HEK293T (cell line): Measurements from ENCODE around the gene ASGR1.

ENCODE experiments used
- CTCF ChIA-PET: fragments of 350-600 bp; formaldehyde crosslinking; extraction: SDS; loops from one replicate; lab custom pipeline; 2021; ENCODE audit warnings: antibody characterized with exemption, inconsistent platforms; lab: Yijun Ruan, JAX
- POLR2A ChIA-PET: fragments of 350-600 bp; formaldehyde crosslinking; extraction: SDS; loops from one replicate; lab custom pipeline; 2020; ENCODE audit warnings: antibody characterized with exemption, inconsistent platforms; lab: Yijun Ruan, JAX
- DNase-seq: peaks from one replicate; pipeline ENCODE4 v3.0.0; 2012; ENCODE audit warnings: mixed read lengths; ENCODE audit errors: extremely low spot score
- ARNT ChIP-seq: fragments of 450-650 bp; IDR thresholded peaks from 2 replicates; pipeline ENCODE4 v1.6.1; 2017; ENCODE audit warnings: mild to moderate bottlenecking
- BHLHE40 ChIP-seq: fragments of 450-650 bp; IDR thresholded peaks from 2 replicates; pipeline ENCODE4 v1.6.1; 2016; ENCODE audit warnings: mild to moderate bottlenecking, moderate library complexity, borderline replicate concordance
- CTBP1 ChIP-seq: fragments of 450-650 bp; IDR thresholded peaks from 2 replicates; pipeline ENCODE4 v1.6.1; 2016; ENCODE audit warnings: borderline replicate concordance
- ELF4 ChIP-seq: fragments of 450-650 bp; IDR thresholded peaks from 2 replicates; pipeline ENCODE4 v1.6.1; 2017; ENCODE audit warnings: antibody characterized with exemption
- FOXA1 ChIP-seq: fragments of 450-650 bp; IDR thresholded peaks from 2 replicates; pipeline ENCODE4 v1.6.1; 2016; ENCODE audit warnings: mild to moderate bottlenecking
- FOXK2 ChIP-seq: fragments of 450-650 bp; IDR thresholded peaks from 2 replicates; pipeline ENCODE4 v1.6.1; 2016; ENCODE audit warnings: mild to moderate bottlenecking
- FOXM1 ChIP-seq: fragments of 450-650 bp; IDR thresholded peaks from 2 replicates; pipeline ENCODE4 v1.6.1; 2017; ENCODE audit warnings: mild to moderate bottlenecking, borderline replicate concordance
- HDGF ChIP-seq: fragments of 450-650 bp; IDR thresholded peaks from 2 replicates; pipeline ENCODE4 v1.6.1; 2017; ENCODE audit warnings: antibody characterized with exemption, borderline replicate concordance
- L3MBTL2 ChIP-seq: fragments of 450-650 bp; conservative IDR thresholded peaks from 2 replicates; pipeline ENCODE4 v1.6.1; 2016; ENCODE audit warnings: mild to moderate bottlenecking
- LEF1 ChIP-seq: fragments of 450-650 bp; IDR thresholded peaks from 2 replicates; pipeline ENCODE4 v1.6.1; 2017; ENCODE audit warnings: mild to moderate bottlenecking, borderline replicate concordance
- NFRKB ChIP-seq: fragments of 450-650 bp; IDR thresholded peaks from 2 replicates; pipeline ENCODE4 v1.6.1; 2016; ENCODE audit warnings: mild to moderate bottlenecking, moderate library complexity
- PKNOX1 ChIP-seq: fragments of 450-650 bp; IDR thresholded peaks from 2 replicates; pipeline ENCODE4 v1.6.1; 2016
- SP1 ChIP-seq: fragments of 450-650 bp; IDR thresholded peaks from 2 replicates; pipeline ENCODE4 v1.6.1; 2017
- SUZ12 ChIP-seq: fragments of 450-650 bp; IDR thresholded peaks from 2 replicates; pipeline ENCODE4 v1.6.1; 2016; ENCODE audit warnings: mild to moderate bottlenecking
- TARDBP ChIP-seq: fragments of 450-650 bp; IDR thresholded peaks from 2 replicates; pipeline ENCODE4 v1.6.1; 2016
- ZNF384 ChIP-seq: fragments of 450-650 bp; IDR thresholded peaks from 2 replicates; pipeline ENCODE4 v1.6.1; 2016

ASGR1 gene

GRCh38 chr17:7207120-7208001, 28.2 kb upstream of the ASGR1 start:
- no peak for TF ChIP-seq NFRKB
- TF ChIP-seq CTBP1 = no peak
- no peak for TF ChIP-seq ZNF384
- TF ChIP-seq HDGF = no peak
- no peak for TF ChIP-seq FOXA1
- TF ChIP-seq L3MBTL2 = no peak
- no peak for TF ChIP-seq FOXK2
- TF ChIP-seq BHLHE40 = no peak
- no peak for TF ChIP-seq LEF1
- no peak for TF ChIP-seq FOXM1
- no peak for TF ChIP-seq TARDBP
- no peak for TF ChIP-seq PKNOX1
- no peak for TF ChIP-seq ELF4
- no peak for TF ChIP-seq SUZ12
- TF ChIP-seq ARNT = no peak
- CTCF ChIA-PET = no interaction called here
- POLR2A ChIA-PET = no interaction called here
- no peak for DNase-seq

DNA sequence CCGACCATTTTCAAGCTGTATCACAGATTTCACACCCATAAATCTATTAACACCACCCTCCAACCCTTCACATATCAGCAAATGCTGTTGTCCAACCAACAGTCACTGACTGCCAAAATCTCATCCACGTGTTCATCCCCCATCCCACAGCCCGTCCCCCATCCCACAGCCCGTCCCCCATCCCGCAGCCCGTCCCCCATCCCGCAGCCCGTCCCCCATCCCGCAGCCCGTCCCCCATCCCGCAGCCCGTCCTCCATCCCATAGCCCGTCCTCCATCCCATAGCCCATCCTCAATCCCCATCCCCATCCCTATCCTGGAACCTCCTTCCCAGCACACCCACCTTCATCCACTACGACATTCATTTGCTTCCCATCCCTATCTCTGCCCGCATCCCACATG, 26.4 kb upstream of the ASGR1 start:
- DNase-seq = no peak
- no peak for TF ChIP-seq SP1
- no peak for TF ChIP-seq FOXA1
- no peak for TF ChIP-seq SUZ12
- TF ChIP-seq LEF1 = no peak
- no peak for TF ChIP-seq L3MBTL2
- TF ChIP-seq CTBP1 = no peak
- TF ChIP-seq FOXK2 = no peak
- TF ChIP-seq HDGF = no peak
- TF ChIP-seq BHLHE40 = no peak
- no peak for TF ChIP-seq ZNF384
- ChIA-PET CTCF (no interaction called here), POLR2A (no interaction called here)

DNA sequence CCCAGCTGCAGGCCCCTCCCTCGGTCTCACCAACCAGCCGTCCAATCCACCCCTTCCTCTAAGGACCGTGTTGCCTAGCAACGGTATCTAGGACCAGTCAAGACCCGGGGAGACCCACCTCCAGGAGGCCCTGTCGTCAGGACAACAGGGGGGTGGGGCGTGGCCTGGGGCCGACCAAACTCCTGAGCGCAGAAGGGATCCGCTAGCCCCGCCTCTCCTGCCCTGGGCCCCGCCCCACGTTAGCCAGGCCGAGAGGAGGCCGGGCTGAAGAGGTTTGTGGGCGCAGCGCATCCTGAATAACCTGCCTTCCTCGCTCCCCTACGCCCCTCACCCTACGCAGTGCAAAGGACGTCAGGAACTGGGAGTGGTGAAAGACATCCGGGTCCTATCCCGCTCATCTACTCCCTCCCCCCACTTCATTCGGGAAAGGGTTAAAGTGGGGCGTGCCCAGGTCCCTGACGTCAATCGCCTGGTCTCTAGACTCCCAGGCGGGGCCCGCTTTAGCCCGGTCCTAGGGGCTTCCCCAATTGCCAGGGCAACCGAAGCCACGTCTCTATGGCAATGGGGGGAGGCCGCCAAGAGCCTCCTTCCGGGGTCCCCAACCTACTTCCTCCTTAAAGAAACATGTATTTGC, 25.8 kb upstream of the ASGR1 start:
- DNase-seq = peak; percentile 74
- POLR2A ChIA-PET = no interaction called here
- CTCF ChIA-PET = interaction anchor here (0.7 kb wide), 1 partner anchor 9 kb away, joined by 4 read pairs; no protein-coding TSS in a partner anchor
- no peak for TF ChIP-seq FOXA1
- TF ChIP-seq CTBP1 = no peak
- TF ChIP-seq ARNT = no peak
- TF ChIP-seq FOXM1 = no peak
- TF ChIP-seq LEF1 = no peak
- TF ChIP-seq L3MBTL2 = no peak
- TF ChIP-seq FOXK2 = no peak
- TF ChIP-seq TARDBP = no peak
- TF ChIP-seq ZNF384 = no peak
- no peak for TF ChIP-seq PKNOX1
- TF ChIP-seq HDGF = no peak
- no peak for TF ChIP-seq ELF4
- no peak for TF ChIP-seq SP1

DNA sequence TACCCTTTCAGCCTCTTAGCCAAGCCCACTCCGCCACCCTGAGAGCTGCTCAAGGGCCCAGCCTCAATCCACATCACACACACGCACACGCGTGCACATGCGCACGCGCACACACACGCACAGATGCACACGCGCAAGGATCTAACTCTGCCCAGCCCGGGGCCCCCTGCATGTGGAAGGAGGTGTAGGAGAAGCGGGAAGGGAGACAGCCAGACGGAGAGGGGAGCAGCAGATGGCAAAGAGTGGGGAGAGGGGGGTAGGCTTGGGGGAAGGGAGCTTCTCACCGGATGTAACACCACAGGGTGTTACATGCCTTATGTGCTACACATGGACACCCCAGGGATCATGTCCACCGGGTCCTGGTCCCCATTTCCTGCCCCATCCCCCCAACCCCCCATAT, 25.2 kb upstream of the ASGR1 start:
- POLR2A ChIA-PET = no interaction called here
- DNase-seq = no peak
- TF ChIP-seq HDGF (no peak), L3MBTL2 (no peak), PKNOX1 (no peak), FOXK2 (no peak), SUZ12 (no peak), TARDBP (no peak), BHLHE40 (no peak), ZNF384 (no peak), LEF1 (no peak), CTBP1 (no peak), FOXA1 (no peak), SP1 (no peak), ARNT (no peak), ELF4 (no peak), NFRKB (no peak), FOXM1 (no peak)
- CTCF ChIA-PET = interaction anchor here (0.7 kb wide), 1 partner anchor 10 kb away, joined by 4 read pairs; no protein-coding TSS in a partner anchor

- ChIA-PET POLR2A (no interaction called here), CTCF (no interaction called here)
- DNase-seq = no peak
- no peak for TF ChIP-seq FOXK2
- TF ChIP-seq NFRKB = no peak
- no peak for TF ChIP-seq SUZ12
- TF ChIP-seq HDGF = no peak
- no peak for TF ChIP-seq FOXM1
- TF ChIP-seq ZNF384 = no peak
- no peak for TF ChIP-seq TARDBP
- TF ChIP-seq SP1 = no peak
- no peak for TF ChIP-seq ARNT
- no peak for TF ChIP-seq PKNOX1
- TF ChIP-seq L3MBTL2 = no peak
- TF ChIP-seq ELF4 = no peak
- no peak for TF ChIP-seq CTBP1
Measured at GRCh38 chr17:7203391-7203790, 24.2 kb upstream of the ASGR1 start.
